Measurements from ENCODE around the gene EVA1B.

GRCh38 chr1:36352125-36352909 is 28.9 kb upstream of the EVA1B start:
- TF ChIP-seq CREM (CRISPR knock-in tag; IDR thresholded peaks at IDR 0.05): no peak
- TF ChIP-seq, protein P1, sequence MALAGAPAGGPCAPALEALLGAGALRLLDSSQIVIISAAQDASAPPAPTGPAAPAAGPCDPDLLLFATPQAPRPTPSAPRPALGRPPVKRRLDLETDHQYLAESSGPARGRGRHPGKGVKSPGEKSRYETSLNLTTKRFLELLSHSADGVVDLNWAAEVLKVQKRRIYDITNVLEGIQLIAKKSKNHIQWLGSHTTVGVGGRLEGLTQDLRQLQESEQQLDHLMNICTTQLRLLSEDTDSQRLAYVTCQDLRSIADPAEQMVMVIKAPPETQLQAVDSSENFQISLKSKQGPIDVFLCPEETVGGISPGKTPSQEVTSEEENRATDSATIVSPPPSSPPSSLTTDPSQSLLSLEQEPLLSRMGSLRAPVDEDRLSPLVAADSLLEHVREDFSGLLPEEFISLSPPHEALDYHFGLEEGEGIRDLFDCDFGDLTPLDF (CRISPR knock-in tag; IDR thresholded peaks at IDR 0.05): no peak
- no peak for TF ChIP-seq RELA (CRISPR knock-in tag; IDR thresholded peaks at IDR 0.05; ENCODE audit: borderline replicate concordance)
- TF ChIP-seq CTCF (IDR thresholded peaks at IDR 0.05): no peak
- TF ChIP-seq ZNF138 (CRISPR knock-in tag; conservative IDR thresholded peaks at IDR 0.05): no peak
- TF ChIP-seq, protein P2, sequence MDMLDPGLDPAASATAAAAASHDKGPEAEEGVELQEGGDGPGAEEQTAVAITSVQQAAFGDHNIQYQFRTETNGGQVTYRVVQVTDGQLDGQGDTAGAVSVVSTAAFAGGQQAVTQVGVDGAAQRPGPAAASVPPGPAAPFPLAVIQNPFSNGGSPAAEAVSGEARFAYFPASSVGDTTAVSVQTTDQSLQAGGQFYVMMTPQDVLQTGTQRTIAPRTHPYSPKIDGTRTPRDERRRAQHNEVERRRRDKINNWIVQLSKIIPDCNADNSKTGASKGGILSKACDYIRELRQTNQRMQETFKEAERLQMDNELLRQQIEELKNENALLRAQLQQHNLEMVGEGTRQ (CRISPR knock-in tag; IDR thresholded peaks at IDR 0.05): no peak
- TF ChIP-seq, protein P3, sequence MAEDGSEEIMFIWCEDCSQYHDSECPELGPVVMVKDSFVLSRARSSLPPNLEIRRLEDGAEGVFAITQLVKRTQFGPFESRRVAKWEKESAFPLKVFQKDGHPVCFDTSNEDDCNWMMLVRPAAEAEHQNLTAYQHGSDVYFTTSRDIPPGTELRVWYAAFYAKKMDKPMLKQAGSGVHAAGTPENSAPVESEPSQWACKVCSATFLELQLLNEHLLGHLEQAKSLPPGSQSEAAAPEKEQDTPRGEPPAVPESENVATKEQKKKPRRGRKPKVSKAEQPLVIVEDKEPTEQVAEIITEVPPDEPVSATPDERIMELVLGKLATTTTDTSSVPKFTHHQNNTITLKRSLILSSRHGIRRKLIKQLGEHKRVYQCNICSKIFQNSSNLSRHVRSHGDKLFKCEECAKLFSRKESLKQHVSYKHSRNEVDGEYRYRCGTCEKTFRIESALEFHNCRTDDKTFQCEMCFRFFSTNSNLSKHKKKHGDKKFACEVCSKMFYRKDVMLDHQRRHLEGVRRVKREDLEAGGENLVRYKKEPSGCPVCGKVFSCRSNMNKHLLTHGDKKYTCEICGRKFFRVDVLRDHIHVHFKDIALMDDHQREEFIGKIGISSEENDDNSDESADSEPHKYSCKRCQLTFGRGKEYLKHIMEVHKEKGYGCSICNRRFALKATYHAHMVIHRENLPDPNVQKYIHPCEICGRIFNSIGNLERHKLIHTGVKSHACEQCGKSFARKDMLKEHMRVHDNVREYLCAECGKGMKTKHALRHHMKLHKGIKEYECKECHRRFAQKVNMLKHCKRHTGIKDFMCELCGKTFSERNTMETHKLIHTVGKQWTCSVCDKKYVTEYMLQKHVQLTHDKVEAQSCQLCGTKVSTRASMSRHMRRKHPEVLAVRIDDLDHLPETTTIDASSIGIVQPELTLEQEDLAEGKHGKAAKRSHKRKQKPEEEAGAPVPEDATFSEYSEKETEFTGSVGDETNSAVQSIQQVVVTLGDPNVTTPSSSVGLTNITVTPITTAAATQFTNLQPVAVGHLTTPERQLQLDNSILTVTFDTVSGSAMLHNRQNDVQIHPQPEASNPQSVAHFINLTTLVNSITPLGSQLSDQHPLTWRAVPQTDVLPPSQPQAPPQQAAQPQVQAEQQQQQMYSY (CRISPR knock-in tag; IDR thresholded peaks at IDR 0.05): no peak
- TF ChIP-seq, protein P4, sequence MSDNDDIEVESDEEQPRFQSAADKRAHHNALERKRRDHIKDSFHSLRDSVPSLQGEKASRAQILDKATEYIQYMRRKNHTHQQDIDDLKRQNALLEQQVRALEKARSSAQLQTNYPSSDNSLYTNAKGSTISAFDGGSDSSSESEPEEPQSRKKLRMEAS (CRISPR knock-in tag; IDR thresholded peaks at IDR 0.05): no peak
- TF ChIP-seq, protein P5, sequence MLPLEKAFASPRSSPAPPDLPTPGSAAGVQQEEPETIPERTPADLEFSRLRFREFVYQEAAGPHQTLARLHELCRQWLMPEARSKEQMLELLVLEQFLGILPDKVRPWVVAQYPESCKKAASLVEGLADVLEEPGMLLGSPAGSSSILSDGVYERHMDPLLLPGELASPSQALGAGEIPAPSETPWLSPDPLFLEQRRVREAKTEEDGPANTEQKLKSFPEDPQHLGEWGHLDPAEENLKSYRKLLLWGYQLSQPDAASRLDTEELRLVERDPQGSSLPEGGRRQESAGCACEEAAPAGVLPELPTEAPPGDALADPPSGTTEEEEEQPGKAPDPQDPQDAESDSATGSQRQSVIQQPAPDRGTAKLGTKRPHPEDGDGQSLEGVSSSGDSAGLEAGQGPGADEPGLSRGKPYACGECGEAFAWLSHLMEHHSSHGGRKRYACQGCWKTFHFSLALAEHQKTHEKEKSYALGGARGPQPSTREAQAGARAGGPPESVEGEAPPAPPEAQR (CRISPR knock-in tag; IDR thresholded peaks at IDR 0.05): no peak
- TF ChIP-seq, protein P6, sequence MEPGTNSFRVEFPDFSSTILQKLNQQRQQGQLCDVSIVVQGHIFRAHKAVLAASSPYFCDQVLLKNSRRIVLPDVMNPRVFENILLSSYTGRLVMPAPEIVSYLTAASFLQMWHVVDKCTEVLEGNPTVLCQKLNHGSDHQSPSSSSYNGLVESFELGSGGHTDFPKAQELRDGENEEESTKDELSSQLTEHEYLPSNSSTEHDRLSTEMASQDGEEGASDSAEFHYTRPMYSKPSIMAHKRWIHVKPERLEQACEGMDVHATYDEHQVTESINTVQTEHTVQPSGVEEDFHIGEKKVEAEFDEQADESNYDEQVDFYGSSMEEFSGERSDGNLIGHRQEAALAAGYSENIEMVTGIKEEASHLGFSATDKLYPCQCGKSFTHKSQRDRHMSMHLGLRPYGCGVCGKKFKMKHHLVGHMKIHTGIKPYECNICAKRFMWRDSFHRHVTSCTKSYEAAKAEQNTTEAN (CRISPR knock-in tag; IDR thresholded peaks at IDR 0.05): no peak
- TF ChIP-seq TCF7 (CRISPR knock-in tag; IDR thresholded peaks at IDR 0.05; ENCODE audit: low read depth): no peak

All from WTC11 (cell line).